Thoracic aorta (tissue), 2 donors: Measurements from ENCODE around the gene PNPLA7. TPM values are rescaled to one million over a fixed set of nuclear protein-coding genes. Genes with fewer than 3 reads are reported as not detected.

Experiments used
- ATAC-seq: fragments of 150-250 bp; one replicate; pipeline ENCODE4 v1.8.0; 2017; ENCODE audit warnings: low read depth; ENCODE audit not compliant: insufficient number of reproducible peaks, low FRiP score
- DNase-seq: peaks from one replicate; pipeline ENCODE4 v3.0.0-alpha.2; 2020; ENCODE audit warnings: low spot score
- H3K27ac ChIP-seq, 2 donors: fragments of 200-600 bp; sonication (generic); 1 replicate in 1 of 2; 2 replicates in 1 of 2; pipeline ENCODE4 v1.5.1; 2016; ENCODE audit warnings: mild to moderate bottlenecking in 2 of 2, moderate library complexity in 2 of 2
- H3K27me3 ChIP-seq: fragments of 200-600 bp; sonication (generic); replicated peaks from 2 replicates; pipeline ENCODE4 v1.6.0; 2016; ENCODE audit warnings: mild to moderate bottlenecking; ENCODE audit not compliant: insufficient read depth
- H3K36me3 ChIP-seq: fragments of 200-600 bp; sonication (generic); one replicate; pipeline ENCODE4 v1.5.1; 2016
- H3K4me1 ChIP-seq, 2 donors: fragments of 200-600 bp; sonication (generic); 1 replicate in 1 of 2; 2 replicates in 1 of 2; pipeline versions ENCODE4 v1.5.1 to v1.6.0; 2016; ENCODE audit warnings: low read depth in 2 of 2, mild to moderate bottlenecking in 1 of 2; ENCODE audit not compliant: control insufficient read depth in 1 of 2
- H3K4me3 ChIP-seq: fragments of 200-600 bp; sonication (generic); 2 replicates; pipeline ENCODE4 v1.5.1; 2016; ENCODE audit warnings: mild to moderate bottlenecking
- H3K9me3 ChIP-seq: fragments of 200-600 bp; sonication (generic); 2 replicates; pipeline ENCODE4 v1.5.1; 2016
- CTCF ChIP-seq: fragments of 200-600 bp; sonication (generic); IDR thresholded peaks from one replicate; pipeline ENCODE4 v1.5.1; 2019; ENCODE audit warnings: antibody characterized with exemption
- total RNA-seq, 2 donors: library from RNA; depleted of rRNA; stranded (reverse); fragments of >200 nt; gene quantifications; one replicate each; pipeline versions ENCODE4 v1.1.0 to v1.2.3, GENCODE V29; 2016

PNPLA7 gene
- total RNA-seq, 2 donors from 2014 or later = 12.7 to 21.4 TPM

GRCh38 chr9:137488906-137489305 is 61.3 kb downstream of the PNPLA7 start:
- ATAC-seq (no peak), DNase-seq (no peak)
- H3K4me3 ChIP-seq = no peak overlapping the region
- H3K9me3 ChIP-seq = no peaks in the 10 kb centered on the region
- H3K27me3 ChIP-seq = no peaks in the 10 kb centered on the region
- H3K4me1 ChIP-seq = no peaks in the 10 kb centered on the region
- H3K36me3 ChIP-seq = no peaks in the 10 kb centered on the region
- H3K27ac ChIP-seq = no peak overlapping the region
- TF ChIP-seq CTCF = no peak

DNA sequence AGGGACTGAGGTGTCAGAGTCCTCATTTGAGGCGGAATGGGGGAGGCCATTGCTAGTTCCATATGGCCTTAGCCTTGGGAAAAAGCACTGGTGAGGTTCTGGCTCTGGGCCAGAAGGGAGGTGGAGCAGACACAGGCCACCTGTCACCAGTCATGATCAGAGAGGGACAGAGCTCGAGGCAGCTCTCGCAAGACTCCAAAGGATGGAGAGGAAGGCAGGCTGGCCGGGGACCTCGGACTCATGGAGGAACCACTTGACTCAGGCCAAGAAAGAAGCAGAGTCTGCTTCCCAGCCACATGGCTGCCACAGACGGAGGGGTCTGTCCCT is 61.9 kb downstream of the PNPLA7 start:
- Histone ChIP-seq H3K27me3 (no peaks in the 10 kb centered on the region), H3K27ac (no peak overlapping the region), H3K4me3 (no peak overlapping the region), H3K4me1 (no peaks in the 10 kb centered on the region), H3K9me3 (no peaks in the 10 kb centered on the region), H3K36me3 (no peaks in the 10 kb centered on the region)
- no peak for TF ChIP-seq CTCF
- no peak for DNase-seq
- no peak for ATAC-seq

DNA sequence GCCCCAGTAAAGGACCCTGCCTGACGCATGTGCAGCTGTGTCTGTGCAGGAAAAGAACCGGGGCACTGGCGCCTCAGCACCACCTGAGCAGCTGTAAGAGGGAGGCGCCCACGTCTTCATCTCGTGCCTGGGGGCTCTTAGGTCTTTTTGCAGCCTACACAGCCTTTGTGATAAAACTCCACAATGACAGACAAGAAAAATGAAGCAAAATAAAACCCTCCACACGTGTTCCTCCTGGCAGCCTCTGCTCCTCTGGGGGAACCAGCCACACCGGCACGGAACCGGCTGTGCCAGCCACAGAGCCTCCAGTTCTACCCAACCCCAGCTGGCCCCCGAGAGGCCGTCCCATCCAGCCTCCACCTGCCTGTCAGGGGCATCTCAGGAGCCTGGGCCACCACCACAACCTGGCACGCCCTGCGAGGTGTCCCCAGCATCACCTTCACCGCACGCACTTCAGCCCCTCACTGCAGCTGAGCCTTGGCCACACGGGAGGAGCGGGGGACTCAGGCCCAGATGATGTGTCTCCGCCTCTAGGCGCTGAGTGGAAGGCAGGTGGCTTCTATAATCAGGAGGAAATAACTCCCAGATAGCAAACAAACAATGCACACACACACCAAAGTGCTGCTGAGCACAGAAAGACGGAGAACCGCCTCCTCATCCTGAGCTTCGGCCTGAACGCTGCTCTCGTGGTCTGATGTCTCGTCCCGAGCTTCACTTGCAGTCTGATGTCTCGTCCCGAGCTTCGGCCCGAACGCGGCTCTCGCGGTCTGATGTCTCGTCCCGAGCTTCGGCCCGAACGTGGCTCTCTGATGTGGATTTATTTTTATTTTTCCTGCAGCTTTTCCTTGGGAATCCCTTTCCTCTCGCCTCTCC is 62.5 kb downstream of the PNPLA7 start:
- no peak overlapping the region for H3K4me3 ChIP-seq
- H3K36me3 ChIP-seq = no peaks in the 10 kb centered on the region
- DNase-seq = no peak
- ATAC-seq = no peak
- H3K27me3 ChIP-seq = no peaks in the 10 kb centered on the region
- TF ChIP-seq CTCF = no peak
- H3K27ac ChIP-seq = no peak overlapping the region
- no peaks in the 10 kb centered on the region for H3K9me3 ChIP-seq
- no peaks in the 10 kb centered on the region for H3K4me1 ChIP-seq

- DNase-seq (no peak), ATAC-seq (no peak)
- H3K4me1 ChIP-seq = peaks cover 6 to 8% of the 10 kb centered on the region in 2 donors
- no peaks in the 10 kb centered on the region for H3K9me3 ChIP-seq
- H3K4me3 ChIP-seq = no peak overlapping the region
- H3K27me3 ChIP-seq = no peaks in the 10 kb centered on the region
- no peak for TF ChIP-seq CTCF
- no peak overlapping the region for H3K27ac ChIP-seq
- no peaks in the 10 kb centered on the region for H3K36me3 ChIP-seq
Measured at GRCh38 chr9:137486545-137487453, 63.4 kb downstream of the PNPLA7 start.

GRCh38 chr9:137486141-137486490 is 64.1 kb downstream of the PNPLA7 start:
- Histone ChIP-seq H3K9me3 (no peaks in the 10 kb centered on the region), H3K4me1 (peaks cover 6 to 11% of the 10 kb centered on the region in 2 donors), H3K27ac (no peak overlapping the region), H3K27me3 (no peaks in the 10 kb centered on the region), H3K36me3 (no peaks in the 10 kb centered on the region), H3K4me3 (no peak overlapping the region)
- DNase-seq (no peak), ATAC-seq (no peak)
- no peak for TF ChIP-seq CTCF
